ENCODE results near the gene RAB11FIP3.

RAB11FIP3 gene

DNA sequence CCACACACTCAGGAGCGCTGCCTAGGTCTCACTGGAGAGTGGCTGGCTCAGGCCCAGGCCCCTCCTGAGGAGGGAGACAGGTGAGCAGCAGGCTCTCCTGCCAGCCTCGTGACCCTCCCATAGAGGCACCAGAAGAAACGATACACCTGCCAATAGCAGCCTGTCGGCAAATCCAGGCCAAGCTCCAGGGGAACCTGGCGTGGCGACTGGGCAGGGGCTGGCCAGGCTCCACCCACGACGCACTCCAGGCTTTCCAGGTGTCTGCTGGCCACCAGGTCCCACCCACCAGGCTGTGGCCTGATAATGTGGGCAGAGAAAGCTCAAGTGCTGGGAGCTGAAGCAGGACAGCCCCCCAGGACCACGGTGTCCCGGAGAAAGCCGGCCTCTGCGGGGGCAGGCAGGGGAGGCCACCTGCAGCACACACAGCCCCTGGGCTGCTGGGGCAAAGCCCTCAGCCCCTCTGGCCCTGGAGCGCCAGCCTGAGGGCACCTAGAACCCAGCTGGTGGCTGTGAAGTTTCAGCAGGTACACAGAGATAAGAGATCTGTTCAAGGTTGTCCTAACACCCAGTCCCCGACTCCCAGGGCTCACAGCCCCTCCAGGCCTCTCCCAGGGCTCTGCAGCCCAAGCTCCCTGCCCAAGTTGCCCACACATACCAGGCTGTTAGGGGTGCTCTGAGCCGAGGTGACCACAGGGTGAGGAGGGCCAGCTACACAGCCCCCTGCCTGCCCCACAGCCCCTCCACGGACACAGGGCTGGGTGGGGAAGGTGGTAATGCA lies 46.1 kb upstream of the RAB11FIP3 start:
- no peak overlapping the region for H3K4me3 ChIP-seq (replicated peaks in 1 of 2; ENCODE audit: low read depth in 2 of 2, low read length in 2 of 2)
- DNase-seq (ENCODE audit: low read depth in 2 of 2): no peak
- TF ChIP-seq, protein P1, sequence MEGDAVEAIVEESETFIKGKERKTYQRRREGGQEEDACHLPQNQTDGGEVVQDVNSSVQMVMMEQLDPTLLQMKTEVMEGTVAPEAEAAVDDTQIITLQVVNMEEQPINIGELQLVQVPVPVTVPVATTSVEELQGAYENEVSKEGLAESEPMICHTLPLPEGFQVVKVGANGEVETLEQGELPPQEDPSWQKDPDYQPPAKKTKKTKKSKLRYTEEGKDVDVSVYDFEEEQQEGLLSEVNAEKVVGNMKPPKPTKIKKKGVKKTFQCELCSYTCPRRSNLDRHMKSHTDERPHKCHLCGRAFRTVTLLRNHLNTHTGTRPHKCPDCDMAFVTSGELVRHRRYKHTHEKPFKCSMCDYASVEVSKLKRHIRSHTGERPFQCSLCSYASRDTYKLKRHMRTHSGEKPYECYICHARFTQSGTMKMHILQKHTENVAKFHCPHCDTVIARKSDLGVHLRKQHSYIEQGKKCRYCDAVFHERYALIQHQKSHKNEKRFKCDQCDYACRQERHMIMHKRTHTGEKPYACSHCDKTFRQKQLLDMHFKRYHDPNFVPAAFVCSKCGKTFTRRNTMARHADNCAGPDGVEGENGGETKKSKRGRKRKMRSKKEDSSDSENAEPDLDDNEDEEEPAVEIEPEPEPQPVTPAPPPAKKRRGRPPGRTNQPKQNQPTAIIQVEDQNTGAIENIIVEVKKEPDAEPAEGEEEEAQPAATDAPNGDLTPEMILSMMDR (IDR thresholded peaks at IDR 0.05; ENCODE audit: low read depth, low read length): no peak

DNA sequence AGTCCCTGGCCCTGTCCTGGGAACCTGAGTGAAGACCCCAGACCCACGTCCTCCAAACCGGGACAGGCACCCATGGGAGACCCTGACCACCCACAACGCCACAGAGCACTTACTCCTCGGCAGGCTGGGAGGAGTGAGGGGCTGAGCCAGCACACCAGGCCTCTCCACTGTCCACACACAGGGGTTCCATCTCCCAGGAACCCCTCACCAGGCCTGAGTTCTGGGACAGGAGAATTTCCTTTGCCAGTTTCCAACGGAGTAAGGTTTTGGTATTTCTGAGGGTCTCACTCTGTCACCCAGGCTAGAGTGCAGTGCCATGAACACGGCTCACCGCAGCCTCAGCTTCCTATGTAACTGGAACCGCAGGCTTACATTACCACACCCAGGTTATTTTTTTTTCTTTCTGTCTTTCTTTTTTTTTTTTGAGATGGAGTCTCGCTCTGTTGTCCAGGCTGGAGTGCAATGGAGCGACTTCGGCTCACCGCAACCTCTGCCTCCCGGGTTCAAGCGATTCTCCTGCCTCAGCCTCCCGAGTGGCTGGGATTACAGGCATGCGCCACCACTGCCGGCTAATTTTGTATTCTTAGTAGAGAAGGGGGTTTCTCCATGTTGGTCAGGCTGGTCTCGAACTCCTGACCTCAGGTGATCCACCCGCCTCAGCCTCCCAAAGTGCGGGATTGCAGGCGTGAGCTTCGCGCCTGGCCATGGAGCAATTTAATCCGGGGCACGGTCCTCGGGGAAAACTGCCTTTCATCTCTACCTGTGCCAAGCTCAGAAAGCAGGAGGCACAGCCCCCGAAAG lies 45.3 kb upstream of the RAB11FIP3 start:
- DNase-seq (ENCODE audit: low read depth in 2 of 2): no peak
- TF ChIP-seq, protein P1 (IDR thresholded peaks at IDR 0.05; ENCODE audit: low read depth, low read length): no peak
- peak overlapping the region in 1 of 2 donors; percentile 80 for H3K4me3 ChIP-seq (replicated peaks in 1 of 2; ENCODE audit: low read depth in 2 of 2, low read length in 2 of 2)

DNA sequence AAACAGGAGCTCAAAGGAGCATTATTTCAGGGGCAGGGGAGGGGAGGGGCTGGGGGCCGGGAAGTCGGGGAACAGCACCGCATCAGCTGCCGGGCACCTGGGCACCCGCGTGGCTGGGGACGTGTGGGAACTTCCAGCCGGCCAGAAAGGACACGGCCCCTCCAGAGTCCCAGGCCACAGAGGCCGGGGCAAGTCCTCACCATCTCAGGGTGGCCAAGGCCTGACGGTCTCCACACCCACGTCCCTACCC lies 44.8 kb upstream of the RAB11FIP3 start:
- TF ChIP-seq, protein P1 (IDR thresholded peaks at IDR 0.05; ENCODE audit: low read depth, low read length): no peak
- H3K4me3 ChIP-seq (replicated peaks in 1 of 2; ENCODE audit: low read depth in 2 of 2, low read length in 2 of 2): peak overlapping the region; percentile 78 to 80
- DNase-seq (ENCODE audit: low read depth in 2 of 2): no peak

DNA sequence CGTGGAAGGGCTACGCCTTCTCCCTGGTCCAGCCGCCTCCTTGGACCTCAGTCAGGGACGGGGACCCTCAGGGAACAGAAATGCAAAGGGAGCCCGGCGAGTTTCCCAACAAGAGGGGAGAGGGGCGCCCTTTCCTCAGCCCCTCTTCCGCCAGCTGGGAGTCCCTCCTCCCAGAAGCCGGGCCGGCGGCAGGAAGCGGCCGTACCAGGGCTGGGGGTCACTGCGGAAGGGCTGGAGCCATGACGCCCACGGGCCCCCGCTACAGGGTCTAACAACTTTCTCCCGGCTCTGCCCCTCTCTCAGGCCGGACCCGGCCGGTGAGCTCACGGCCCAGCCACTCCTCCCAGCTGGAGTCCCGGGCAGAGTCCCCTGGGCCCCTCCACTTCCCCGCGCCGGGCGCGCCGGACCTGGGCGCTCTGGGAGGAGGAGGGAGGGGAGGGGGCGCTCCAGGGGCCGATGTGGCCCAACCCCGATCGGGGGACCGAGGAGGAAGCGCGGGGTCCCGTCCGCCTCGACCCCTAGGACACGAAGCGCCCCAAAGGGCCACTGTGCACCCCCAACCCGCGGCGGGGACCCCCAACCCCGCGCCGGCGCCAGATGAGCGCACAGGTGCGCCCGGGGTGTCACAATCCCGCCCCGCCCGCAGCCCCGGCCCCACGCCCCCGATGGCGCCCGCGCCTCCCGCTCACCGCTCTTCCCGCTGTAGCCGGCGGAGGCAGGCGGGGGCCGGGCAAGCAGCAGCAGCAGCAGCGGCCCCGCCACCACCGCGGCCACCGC lies 44.2 kb upstream of the RAB11FIP3 start:
- peak in 1 of 2 donors; percentile 11 for DNase-seq (ENCODE audit: low read depth in 2 of 2)
- TF ChIP-seq, protein P1 (IDR thresholded peaks at IDR 0.05; ENCODE audit: low read depth, low read length): no peak
- peak overlapping the region; percentile 78 to 80 for H3K4me3 ChIP-seq (replicated peaks in 1 of 2; ENCODE audit: low read depth in 2 of 2, low read length in 2 of 2)

DNA sequence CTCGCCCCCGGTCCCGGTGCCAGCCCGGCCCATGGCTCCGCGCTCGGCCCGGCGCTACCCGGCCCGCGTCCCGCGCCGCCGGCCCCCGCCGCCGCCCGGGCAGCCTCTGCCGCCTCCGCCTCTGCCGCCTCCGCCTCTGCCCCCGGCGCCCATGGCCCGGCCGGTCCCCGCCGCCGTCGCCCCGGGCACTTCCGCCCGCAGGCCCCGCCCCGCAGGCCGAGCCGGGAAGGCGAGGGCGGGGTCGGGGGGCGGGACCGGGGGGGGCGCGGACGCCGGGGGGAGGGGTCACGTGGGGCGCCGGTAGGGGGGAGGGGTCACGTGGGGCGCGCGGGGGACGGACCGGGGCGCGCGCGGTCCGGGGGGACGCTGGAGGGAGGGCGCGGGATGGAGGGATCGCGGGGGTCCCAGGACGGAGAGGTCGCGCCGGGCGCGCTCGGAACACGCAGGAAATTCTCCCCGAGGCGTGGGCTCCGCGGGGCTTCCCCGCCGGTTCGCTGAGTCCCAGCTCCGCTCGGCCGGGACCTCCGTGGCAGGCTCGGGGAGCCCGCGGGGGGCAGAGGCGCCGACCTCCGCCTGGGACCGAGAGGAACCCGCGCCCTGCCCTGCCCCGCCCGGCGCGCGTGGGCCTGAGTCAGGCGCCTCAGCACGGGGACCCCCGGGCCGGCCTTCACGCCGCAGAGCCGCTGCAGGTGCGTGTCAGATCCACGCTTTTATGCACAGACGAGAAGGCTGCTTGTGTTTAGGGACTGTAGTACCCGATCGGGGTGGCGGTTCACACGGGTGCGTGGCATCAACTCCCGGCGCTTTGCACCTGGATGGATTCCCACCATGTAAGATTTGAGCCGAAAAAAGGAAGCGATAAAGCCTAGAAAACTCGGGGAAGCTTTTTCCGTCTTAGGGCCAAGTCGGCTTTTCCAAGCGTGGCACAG lies 43.4 kb upstream of the RAB11FIP3 start, which contains the start of gene PGAP6:
PGAP6 (minus strand) TSS at position 190 of the 929 bp plus-strand sequence; CDS start at position 33, 157 bp downstream.
- TF ChIP-seq, protein P1 (IDR thresholded peaks at IDR 0.05; ENCODE audit: low read depth, low read length): no peak
- H3K4me3 ChIP-seq (replicated peaks in 1 of 2; ENCODE audit: low read depth in 2 of 2, low read length in 2 of 2): peak within 1 kb of the TSS; percentile 78 to 80

More for the DNA sequence above, 43.4 kb upstream of the RAB11FIP3 start, which contains the start of gene PGAP6:
- peak; percentile 25 to 67 for DNase-seq (ENCODE audit: low read depth in 2 of 2)

Data from cardiac fibroblast (primary cell).